Adrenal gland (tissue), 12 donors: ENCODE measurements around the gene NUCKS1. TPM values are rescaled to one million over a fixed set of nuclear protein-coding genes. Genes with fewer than 3 reads are reported as not detected.

ENCODE experiments used
- DNase-seq, 7 donors: peaks; one replicate each; pipeline ENCODE4 v3.0.0-alpha.2; 2019 to 2020
- H3K27ac ChIP-seq, 5 donors: fragments of 200-600 bp; sonication (generic) in 4 of 5; 1 replicate in 3 of 5; 2 replicates in 2 of 5; pipeline versions ENCODE4 v1.5.1 to v1.8.0; 2016 to 2020; ENCODE audit warnings: mild to moderate bottlenecking in 1 of 5
- H3K27me3 ChIP-seq: fragments of 200-600 bp; 2 replicates; pipeline ENCODE4 v1.8.0; 2021
- H3K36me3 ChIP-seq, 2 donors: fragments of 200-600 bp; replicated peaks in 1 of 2; 1 replicate in 1 of 2; 2 replicates in 1 of 2; pipeline versions ENCODE4 v1.5.1 to v1.8.0; 2018 to 2022
- H3K4me1 ChIP-seq, 2 donors: fragments of 200-600 bp; replicated peaks in 1 of 2; 1 replicate in 1 of 2; 2 replicates in 1 of 2; pipeline versions ENCODE4 v1.5.1 to v1.8.0; 2018 to 2021
- H3K4me3 ChIP-seq, 4 donors: fragments of 200-600 bp; sonication (generic) in 3 of 4; one replicate each; pipeline ENCODE4 v1.5.1; 2016 to 2018
- H3K9me3 ChIP-seq, 3 donors: fragments of 200-600 bp; sonication (generic) in 1 of 3; replicated peaks in 1 of 3; 1 replicate in 2 of 3; 2 replicates in 1 of 3; pipeline versions ENCODE4 v1.5.1 to v1.8.0; 2016 to 2021
- CTCF ChIP-seq, 6 experiments: fragments of 450-650 bp in 4 of 6; fragments of 200-600 bp in 2 of 6; sonication (generic) in 1 of 6; IDR thresholded peaks; 1 replicate in 5 of 6; 2 replicates in 1 of 6; pipeline versions ENCODE4 v1.5.1 to v1.8.0; 2016 to 2021; ENCODE audit warnings: antibody characterized with exemption in 6 of 6, mild to moderate bottlenecking in 2 of 6, moderate library complexity in 1 of 6
- POLR2A ChIP-seq, 2 donors: fragments of 450-650 bp; IDR thresholded peaks; one replicate each; pipeline ENCODE4 v1.6.1; 2017; ENCODE audit warnings: antibody characterized with exemption in 2 of 2, mild to moderate bottlenecking in 2 of 2, moderate library complexity in 1 of 2
- WGBS, 4 donors: extraction: QIAGEN DNeasy Blood & Tissue Kit in 2 of 4; methylation state at CpG; one replicate each; pipeline versions ENCODE4 v1.1.5 to v1.1.7; 2013 to 2017; 5-methylcytosine and 5-hydroxymethylcytosine counted together
- intact Hi-C, 2 donors: fragments of 100-400 bp; cut with DNase I; formaldehyde crosslinking; loops; one replicate each; pipeline versions ENCODE4 v1.14.1 to v1.15.0; 2022 to 2023
- polyA plus RNA-seq, 3 donors: library from polyadenylated mRNA; stranded (reverse); fragments of 200-250 nt in 2 of 3; fragments of 350-450 nt in 1 of 3; fragmentation: Illumina TruSeq in 1 of 3; extraction: RNeasy Lipid Tissue Mini Kit (QIAGEN cat#74804) in 1 of 3; gene quantifications; one replicate each; pipeline ENCODE4 v1.2.3, GENCODE V29; 2013 to 2014
- total RNA-seq, 9 donors: library from RNA; depleted of rRNA in 4 of 9; stranded (reverse); fragments of >200 nt in 4 of 9; fragments of 120-200 nt in 1 of 9; fragmentation: NEBNext Ultra II Directional in 1 of 9; extraction: Animal tissue kit (Norgen Biotek cat#: 25700) in 1 of 9; gene quantifications; one replicate each; pipeline versions ENCODE4 v1.1.0 to v1.2.4, GENCODE V29; 2013 to 2023
- donor health status: healthy with polysubstance abuse.
- donor health status: Bipolar disorder and iron deficiency.
- donor health status: DM: yes; HTN: yes; CAD: no.
- donor health status: DM: no; HTN: no; CAD: no.
- donor health status: DM: no; HTN: no; CAD: no.
- donor health status: DM: yes; HTN: yes; CAD: no.

Gene NUCKS1
- total and polyA plus RNA-seq, 12 donors = 33.1 to 161 (median 122) TPM

- no peak for DNase-seq
- intact Hi-C loops = no loop called here
- Histone ChIP-seq H3K4me3 (no peak overlapping the region), H3K9me3 (no peaks in the 10 kb centered on the region), H3K27ac (no peak overlapping the region), H3K27me3 (no peaks in the 10 kb centered on the region), H3K4me1 (no peaks in the 10 kb centered on the region), H3K36me3 (no peaks in the 10 kb centered on the region)
- 93 to 97% (median 95%) methylated on average over 2 of the region's 2 CpGs for WGBS, 4 donors
- TF ChIP-seq CTCF (IDR thresholded peaks at IDR 0.05) (no peak), POLR2A (IDR thresholded peaks at IDR 0.05) (no peak)
These were observed 14.6 kb upstream of the NUCKS1 start for GRCh38 chr1:205764578-205764977.

GRCh38 chr1:205763980-205764379 is 14.0 kb upstream of the NUCKS1 start:
- Histone ChIP-seq H3K36me3 (no peaks in the 10 kb centered on the region), H3K4me3 (no peak overlapping the region), H3K27ac (no peak overlapping the region), H3K4me1 (no peaks in the 10 kb centered on the region), H3K9me3 (no peaks in the 10 kb centered on the region), H3K27me3 (no peaks in the 10 kb centered on the region)
- DNase-seq = no peak
- TF ChIP-seq CTCF (IDR thresholded peaks at IDR 0.05) (no peak), POLR2A (IDR thresholded peaks at IDR 0.05) (no peak)
- intact Hi-C loops = no loop called here

GRCh38 chr1:205760606-205761005 is 10.6 kb upstream of the NUCKS1 start:
- TF ChIP-seq CTCF (IDR thresholded peaks at IDR 0.05) (no peak), POLR2A (IDR thresholded peaks at IDR 0.05) (no peak)

GRCh38 chr1:205756552-205756951 is 6.6 kb upstream of the NUCKS1 start:
- intact Hi-C loops = no loop called here
- Histone ChIP-seq H3K27me3 (no peaks in the 10 kb centered on the region), H3K27ac (no peak overlapping the region), H3K9me3 (no peaks in the 10 kb centered on the region), H3K36me3 (no peaks in the 10 kb centered on the region), H3K4me1 (no peaks in the 10 kb centered on the region), H3K4me3 (no peak overlapping the region)
- TF ChIP-seq POLR2A (IDR thresholded peaks at IDR 0.05) (no peak), CTCF (IDR thresholded peaks at IDR 0.05) (no peak)
- DNase-seq = no peak
- WGBS, 4 donors = 90 to 98% (median 93%) methylated on average over 3 of the region's 3 CpGs

More at GRCh38 chr1:205760606-205761005, 10.6 kb upstream of the NUCKS1 start:
- Histone ChIP-seq H3K27me3 (no peaks in the 10 kb centered on the region), H3K4me3 (no peak overlapping the region), H3K27ac (no peak overlapping the region), H3K36me3 (no peaks in the 10 kb centered on the region), H3K9me3 (no peaks in the 10 kb centered on the region), H3K4me1 (no peaks in the 10 kb centered on the region)
- intact Hi-C loops = no loop called here
- 82 to 90% (median 85%) methylated on average over 3 of the region's 3 CpGs for WGBS, 4 donors
- no peak for DNase-seq
